Progenitor cell of endocrine pancreas (in vitro differentiated cells): ENCODE results near the gene HNRNPDL. TPM values are rescaled to one million over a fixed set of nuclear protein-coding genes. Genes with fewer than 3 reads are reported as not detected.
"Not testable (repeated sequence)": the region's sequence is repeated elsewhere in the genome, so short reads cannot be mapped to it uniquely, and the experiment has no call there.

Experiments used
- DNase-seq: peaks from one replicate; pipeline ENCODE4 v3.0.0; 2021; ENCODE audit warnings: low spot score; ENCODE audit not compliant: unreplicated experiment
- H3K27ac Mint-ChIP-seq: 2 replicates; pipeline ENCODE4 v1.8.0; 2021; ENCODE audit warnings: mild to moderate bottlenecking, moderate library complexity, mixed read lengths
- H3K27me3 Mint-ChIP-seq: 2 replicates; pipeline ENCODE4 v1.8.0; 2021; ENCODE audit warnings: mixed read lengths
- H3K36me3 Mint-ChIP-seq: 2 replicates; pipeline ENCODE4 v1.8.0; 2022; ENCODE audit warnings: mixed read lengths; ENCODE audit not compliant: insufficient read depth
- H3K4me1 Mint-ChIP-seq: 2 replicates; pipeline ENCODE4 v1.8.0; 2021; ENCODE audit warnings: low read depth, mixed read lengths
- H3K4me3 Mint-ChIP-seq: 2 replicates; pipeline ENCODE4 v1.8.0; 2021; ENCODE audit warnings: low read depth, mild to moderate bottlenecking, moderate library complexity, mixed read lengths
- H3K9me3 Mint-ChIP-seq: 2 replicates; pipeline ENCODE4 v1.8.0; 2021; ENCODE audit warnings: low read depth, mixed read lengths
- total RNA-seq: library from RNA; stranded (reverse); gene quantifications from 2 replicates; pipeline ENCODE4 v1.2.1, GENCODE V29; 2021
- TF ChIP-seq, protein P1 (sequence below): fragments of 200-600 bp; sonication (generic); IDR thresholded peaks from one replicate; pipeline ENCODE4 v1.5.0; 2021; ENCODE audit warnings: antibody characterized with exemption, mild to moderate bottlenecking; ENCODE audit not compliant: unreplicated experiment

Gene HNRNPDL
- total RNA-seq, 1 donor from 2014 or later, result 549 TPM

DNA sequence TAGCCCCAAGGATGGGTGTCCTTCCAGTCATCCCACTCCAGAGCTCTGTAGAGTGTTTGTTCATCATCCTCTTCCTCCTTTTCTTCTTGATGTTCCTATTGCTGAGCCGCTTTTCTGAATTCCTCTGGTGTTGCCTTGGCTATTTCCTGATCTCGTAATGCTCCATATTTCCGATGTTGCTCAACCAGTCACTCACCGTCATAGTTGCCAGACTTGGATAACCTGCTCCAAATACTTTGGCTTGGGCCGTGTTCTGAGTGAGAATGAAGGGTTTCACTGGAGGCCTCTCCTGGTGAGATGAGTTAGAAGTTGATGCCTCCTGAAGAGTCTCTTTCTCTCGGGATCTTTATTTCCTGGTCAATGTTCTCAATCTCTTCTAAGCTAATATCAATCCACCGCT lies 28.7 kb downstream of the HNRNPDL start:
- TF ChIP-seq, protein P1, sequence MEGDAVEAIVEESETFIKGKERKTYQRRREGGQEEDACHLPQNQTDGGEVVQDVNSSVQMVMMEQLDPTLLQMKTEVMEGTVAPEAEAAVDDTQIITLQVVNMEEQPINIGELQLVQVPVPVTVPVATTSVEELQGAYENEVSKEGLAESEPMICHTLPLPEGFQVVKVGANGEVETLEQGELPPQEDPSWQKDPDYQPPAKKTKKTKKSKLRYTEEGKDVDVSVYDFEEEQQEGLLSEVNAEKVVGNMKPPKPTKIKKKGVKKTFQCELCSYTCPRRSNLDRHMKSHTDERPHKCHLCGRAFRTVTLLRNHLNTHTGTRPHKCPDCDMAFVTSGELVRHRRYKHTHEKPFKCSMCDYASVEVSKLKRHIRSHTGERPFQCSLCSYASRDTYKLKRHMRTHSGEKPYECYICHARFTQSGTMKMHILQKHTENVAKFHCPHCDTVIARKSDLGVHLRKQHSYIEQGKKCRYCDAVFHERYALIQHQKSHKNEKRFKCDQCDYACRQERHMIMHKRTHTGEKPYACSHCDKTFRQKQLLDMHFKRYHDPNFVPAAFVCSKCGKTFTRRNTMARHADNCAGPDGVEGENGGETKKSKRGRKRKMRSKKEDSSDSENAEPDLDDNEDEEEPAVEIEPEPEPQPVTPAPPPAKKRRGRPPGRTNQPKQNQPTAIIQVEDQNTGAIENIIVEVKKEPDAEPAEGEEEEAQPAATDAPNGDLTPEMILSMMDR, result no peak
- no peaks in the 10 kb centered on the region for H3K9me3 Mint-ChIP-seq
- no peak for DNase-seq
- no peak overlapping the region for H3K27ac Mint-ChIP-seq
- H3K36me3 Mint-ChIP-seq, result no peaks in the 10 kb centered on the region
- no peak overlapping the region for H3K4me3 Mint-ChIP-seq
- no peaks in the 10 kb centered on the region for H3K4me1 Mint-ChIP-seq
- no peaks in the 10 kb centered on the region for H3K27me3 Mint-ChIP-seq

DNA sequence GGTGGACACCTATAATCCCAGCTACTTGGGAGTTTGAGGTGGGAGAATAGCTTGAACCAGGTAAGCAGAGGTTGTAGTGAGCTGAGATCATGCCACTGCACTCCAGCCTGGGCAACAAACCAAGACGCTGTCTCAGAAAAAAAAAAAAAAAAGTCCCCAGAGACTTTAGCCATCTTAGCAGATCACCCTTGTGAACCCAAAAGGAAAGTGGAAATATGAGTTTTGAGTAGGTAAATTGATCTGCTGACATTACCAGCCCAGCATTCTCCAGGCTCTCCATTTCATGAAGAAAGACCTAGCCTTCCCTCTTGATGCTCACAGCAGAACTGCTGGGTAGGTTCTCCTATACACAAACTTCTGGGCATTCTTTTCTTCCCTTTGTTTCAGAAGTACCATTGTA lies 32.0 kb downstream of the HNRNPDL start:
- DNase-seq, result no peak
- H3K4me1 Mint-ChIP-seq, result no peaks in the 10 kb centered on the region
- no peaks in the 10 kb centered on the region for H3K36me3 Mint-ChIP-seq
- H3K27me3 Mint-ChIP-seq, result no peaks in the 10 kb centered on the region
- no peak overlapping the region for H3K27ac Mint-ChIP-seq
- no peaks in the 10 kb centered on the region for H3K9me3 Mint-ChIP-seq
- TF ChIP-seq, protein P1, result no peak
- no peak overlapping the region for H3K4me3 Mint-ChIP-seq

DNA sequence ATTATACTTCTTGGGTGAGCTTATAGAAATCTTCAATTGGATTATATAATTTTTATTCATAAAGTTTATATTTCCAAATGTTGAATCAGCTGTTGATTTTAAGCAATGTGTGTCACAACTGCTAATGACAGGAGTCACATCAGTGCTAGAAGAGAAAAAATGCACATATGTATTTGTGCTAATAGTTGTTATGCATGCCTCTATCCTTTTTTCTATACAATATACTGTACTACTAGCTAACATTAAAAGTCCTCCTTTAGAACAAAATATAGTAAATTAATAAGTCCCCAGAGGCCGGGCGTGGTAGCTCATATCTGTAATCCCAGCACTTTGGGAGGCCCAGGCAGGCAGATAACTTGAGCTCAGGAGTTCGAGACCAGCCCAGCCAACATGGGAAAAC lies 32.7 kb downstream of the HNRNPDL start:
- H3K9me3 Mint-ChIP-seq, result no peaks in the 10 kb centered on the region
- no peak overlapping the region for H3K27ac Mint-ChIP-seq
- H3K4me1 Mint-ChIP-seq, result peaks cover 1% of the 10 kb centered on the region
- H3K27me3 Mint-ChIP-seq, result no peaks in the 10 kb centered on the region
- H3K4me3 Mint-ChIP-seq, result no peak overlapping the region
- no peak for DNase-seq
- TF ChIP-seq, protein P1, result no peak
- H3K36me3 Mint-ChIP-seq, result no peaks in the 10 kb centered on the region

DNA sequence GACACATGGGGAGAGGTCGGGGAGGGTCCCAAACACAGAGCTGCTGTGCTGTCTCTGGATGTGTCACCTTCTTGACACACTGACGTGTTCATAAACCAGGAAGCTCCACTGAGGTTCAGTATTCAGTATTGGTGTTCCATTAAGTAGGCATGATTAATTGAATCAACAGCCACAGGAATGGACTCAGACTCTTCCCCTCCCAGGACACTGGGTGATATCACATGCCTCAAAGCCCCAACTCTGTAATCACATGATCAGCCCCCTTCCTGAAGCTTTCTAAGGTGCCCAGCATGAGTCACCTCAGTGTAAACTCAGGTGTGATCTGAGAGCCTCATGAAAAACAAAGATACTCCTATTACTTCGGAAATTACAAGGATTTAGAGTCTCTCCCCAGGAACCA lies 35.4 kb downstream of the HNRNPDL start:
- H3K36me3 Mint-ChIP-seq, result no peaks in the 10 kb centered on the region
- no peaks in the 10 kb centered on the region for H3K27me3 Mint-ChIP-seq
- H3K9me3 Mint-ChIP-seq, result no peaks in the 10 kb centered on the region
- TF ChIP-seq, protein P1, result no peak
- no peak overlapping the region for H3K27ac Mint-ChIP-seq
- no peak overlapping the region for H3K4me3 Mint-ChIP-seq
- no peak for DNase-seq
- peaks cover 3% of the 10 kb centered on the region for H3K4me1 Mint-ChIP-seq

DNA sequence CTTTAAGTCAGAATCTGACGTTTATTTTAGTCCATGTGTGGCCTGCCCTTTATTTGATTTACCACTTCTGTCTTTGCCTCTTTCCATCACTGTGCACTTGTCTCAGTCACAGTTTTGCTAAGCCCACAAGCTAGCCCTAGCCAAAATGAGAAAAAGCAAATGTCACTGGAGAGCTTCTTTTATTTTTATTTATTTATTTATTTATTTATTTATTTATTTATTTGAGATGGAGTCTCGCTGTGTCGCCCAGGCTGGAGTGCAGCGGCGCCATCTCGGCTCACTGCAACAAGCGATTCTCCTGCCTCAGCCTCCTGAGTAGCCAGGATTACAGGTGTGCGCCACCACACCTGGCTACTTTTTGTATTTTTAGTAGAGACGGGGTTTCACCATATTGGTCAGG lies 40.2 kb downstream of the HNRNPDL start:
- H3K27me3 Mint-ChIP-seq, H3K4me1 Mint-ChIP-seq, H3K27ac Mint-ChIP-seq, DNase-seq, H3K36me3 Mint-ChIP-seq, H3K4me3 Mint-ChIP-seq: not testable (repeated sequence)
- H3K9me3 Mint-ChIP-seq, result peaks cover 13% of the 10 kb centered on the region

DNA sequence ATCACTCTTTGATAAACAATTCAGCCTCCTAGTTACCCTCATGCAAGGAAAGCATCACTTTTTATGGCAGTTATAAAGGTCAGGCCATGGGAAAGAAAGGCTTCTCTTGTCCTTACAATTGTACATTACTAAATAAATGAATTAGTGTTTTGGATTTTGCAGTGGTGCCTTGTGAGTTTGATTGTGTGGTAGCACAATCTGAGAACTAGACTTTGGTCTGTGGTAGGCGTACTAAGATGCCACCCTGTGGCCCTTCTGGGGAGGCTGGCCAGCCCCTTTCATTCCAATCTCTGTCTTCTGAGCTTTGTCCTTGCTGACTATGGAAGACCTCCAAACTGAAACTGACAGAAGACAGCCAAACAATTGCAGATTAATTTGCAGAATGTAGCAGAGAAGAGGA lies 41.9 kb downstream of the HNRNPDL start:
- Mint-ChIP-seq H3K36me3 (peaks cover 7% of the 10 kb centered on the region), H3K27me3 (no peaks in the 10 kb centered on the region), H3K4me3 (no peak overlapping the region), H3K27ac (no peak overlapping the region), H3K4me1 (peaks cover 4% of the 10 kb centered on the region), H3K9me3 (peaks cover 17% of the 10 kb centered on the region)
- DNase-seq, result no peak
- TF ChIP-seq, protein P1, result no peak

DNA sequence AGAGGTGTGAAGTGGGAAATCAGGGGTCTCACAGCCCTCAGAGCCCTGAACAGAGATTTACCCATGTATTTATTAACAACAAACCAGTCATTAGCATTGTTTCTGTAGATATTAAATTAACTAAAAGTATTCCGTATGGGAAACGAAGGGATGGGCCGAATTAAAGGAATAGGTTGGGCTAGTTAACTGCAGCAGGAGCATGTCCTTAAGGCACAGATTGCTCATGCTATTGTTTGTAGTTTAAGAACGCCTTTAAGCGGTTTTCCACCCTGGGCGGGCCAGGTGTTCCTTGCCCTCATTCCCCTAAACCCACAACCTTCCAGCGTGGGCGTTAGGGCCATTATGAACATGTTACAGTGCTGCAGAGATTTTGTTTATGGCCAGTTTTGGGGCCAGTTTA lies 44.0 kb downstream of the HNRNPDL start:
- H3K4me3 Mint-ChIP-seq, H3K27ac Mint-ChIP-seq, H3K27me3 Mint-ChIP-seq, DNase-seq, H3K4me1 Mint-ChIP-seq, H3K36me3 Mint-ChIP-seq: not testable (repeated sequence)
- peaks cover 17% of the 10 kb centered on the region for H3K9me3 Mint-ChIP-seq
